ENCODE results near the gene DHRS1.
A peak's percentile ranks its signal among the peaks of the same experiment; 100 is the strongest.

The DHRS1 gene

DNA sequence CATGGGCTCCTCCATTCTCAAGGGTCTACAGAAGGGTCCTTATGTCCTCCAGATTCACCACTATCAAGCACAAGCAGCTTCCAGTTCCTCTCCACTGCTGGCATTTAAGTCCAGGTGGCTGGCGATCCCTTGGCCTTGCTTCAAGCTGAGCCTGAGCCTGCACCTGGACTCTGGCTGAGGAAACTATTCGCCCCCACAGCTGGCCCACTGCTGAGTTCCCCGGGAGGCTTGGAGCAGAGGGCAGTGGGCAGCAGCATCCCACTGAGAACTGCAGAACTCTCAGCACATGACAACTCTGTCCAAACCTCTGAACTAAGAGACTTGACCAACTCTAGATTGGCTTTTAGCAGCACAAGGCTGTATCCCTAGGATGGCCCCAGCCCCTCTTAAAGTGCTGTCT lies 16.8 kb downstream of the DHRS1 start:
- DNase-seq (ENCODE audit: low spot score) = no peak

DNA sequence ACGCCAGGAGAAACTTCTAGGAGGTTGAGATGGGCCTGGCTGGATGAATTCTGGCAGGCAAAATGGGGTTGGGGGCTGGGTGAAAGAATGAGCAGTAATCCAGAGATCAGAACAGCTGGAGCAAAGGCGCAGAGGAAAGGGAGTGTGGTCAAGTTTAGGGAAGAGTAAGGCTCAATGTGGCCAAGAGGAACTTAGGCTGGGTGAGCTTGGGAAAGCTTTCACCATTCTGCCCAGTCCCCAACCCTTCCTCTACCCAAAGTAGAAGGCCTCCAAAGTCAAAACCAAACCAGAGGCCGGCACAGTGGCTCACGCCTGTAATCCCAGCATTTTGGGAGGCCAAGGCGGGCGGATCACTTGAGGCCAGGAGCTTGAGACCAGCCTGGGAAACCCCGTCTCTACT lies 17.9 kb downstream of the DHRS1 start:
- no peak for DNase-seq (ENCODE audit: low spot score)

DNA sequence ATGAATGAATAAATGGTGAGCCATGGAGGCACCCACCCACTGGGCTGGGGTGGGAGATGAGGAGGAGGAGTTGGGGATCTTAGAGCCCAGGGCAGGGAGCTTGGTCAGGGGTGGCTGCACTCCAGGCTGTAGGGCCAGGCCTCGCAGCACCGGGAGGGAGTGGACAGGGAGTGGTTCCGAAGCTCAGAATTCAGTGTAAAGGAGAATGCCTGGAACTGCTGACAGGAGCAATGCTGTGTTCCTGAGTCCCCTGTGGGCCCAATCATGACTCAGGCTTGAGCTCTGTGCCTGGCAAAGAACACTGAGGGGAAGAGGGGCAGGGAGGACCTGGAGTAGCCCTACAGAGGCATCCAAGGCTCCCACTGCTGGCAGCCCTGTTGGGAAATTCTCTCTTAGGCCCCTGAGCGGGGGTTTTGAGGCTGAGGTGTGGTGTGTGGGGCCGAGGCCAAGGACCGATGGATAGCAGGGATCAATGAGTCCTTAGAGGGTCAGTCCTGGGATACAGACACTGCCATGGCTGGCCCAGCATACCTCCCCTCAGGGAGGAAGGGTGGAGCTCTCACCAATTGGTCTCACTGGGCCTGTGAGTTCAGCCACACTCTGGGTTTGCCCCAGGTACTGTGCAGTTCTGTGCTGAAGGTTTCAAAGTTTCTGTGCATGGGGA lies 18.7 kb downstream of the DHRS1 start:
- DNase-seq (ENCODE audit: low spot score) = no peak

DNA sequence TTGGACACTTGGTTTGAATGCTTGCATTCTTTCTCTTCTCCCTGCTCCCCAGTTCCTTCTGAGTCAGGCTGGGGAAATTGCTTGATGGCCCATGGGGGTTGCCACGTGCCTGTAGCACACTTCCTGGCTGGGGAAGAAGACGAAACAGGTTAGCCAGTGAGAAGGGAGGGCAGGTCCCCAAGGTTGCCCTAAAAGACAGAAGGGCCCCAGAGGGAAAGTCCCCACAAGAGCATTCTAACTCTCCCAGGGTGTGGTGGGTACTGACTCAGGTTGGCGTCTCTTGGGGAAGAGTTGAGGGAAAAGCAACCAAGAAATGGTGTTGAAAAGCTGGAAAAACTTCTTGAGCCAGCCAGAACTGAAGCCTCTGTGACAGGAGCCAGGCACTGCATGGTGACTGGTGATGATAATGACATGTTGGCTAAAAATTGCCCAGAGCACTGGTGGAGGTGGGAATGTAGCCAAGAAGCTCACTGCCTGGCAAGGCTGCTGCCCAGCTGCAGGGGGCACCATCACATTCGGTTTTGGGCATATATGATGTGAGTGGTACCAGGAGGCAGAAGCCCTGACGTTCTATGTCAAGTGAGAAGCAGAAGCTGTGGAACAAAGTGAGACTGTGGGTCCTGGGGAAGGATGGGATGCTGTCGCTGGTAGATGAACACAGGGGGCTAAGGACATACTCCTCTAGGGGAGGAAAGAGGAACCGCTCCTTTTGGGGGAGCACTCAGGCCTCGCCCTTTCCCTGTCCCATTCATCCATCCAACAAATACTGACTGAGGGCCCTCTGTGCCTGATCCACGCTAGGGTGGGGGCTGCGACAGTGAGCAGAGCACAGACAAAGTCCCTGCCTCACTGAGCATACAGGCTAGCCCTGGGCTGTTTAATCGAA lies 20.0 kb downstream of the DHRS1 start:
- DNase-seq (ENCODE audit: low spot score) = peak; percentile 81

DNA sequence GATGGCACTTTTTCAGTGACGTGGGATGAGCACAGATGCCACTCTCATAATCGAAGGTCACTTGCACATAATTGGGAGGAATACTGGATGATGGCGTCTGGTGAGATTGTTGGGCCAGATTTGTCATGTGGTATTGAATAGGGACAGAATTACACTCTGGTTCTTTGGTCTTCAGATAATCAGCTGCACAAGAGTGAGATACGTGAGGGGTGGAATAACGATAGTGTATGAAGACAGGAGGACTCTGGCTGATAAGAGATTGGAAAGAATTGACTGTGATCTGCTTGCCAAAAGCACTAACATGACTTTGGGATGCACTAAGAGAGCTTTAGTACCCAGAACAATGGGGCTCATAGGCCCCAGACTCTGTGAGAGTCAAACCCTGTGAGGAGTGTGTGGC lies 21.2 kb downstream of the DHRS1 start:
- no peak for DNase-seq (ENCODE audit: low spot score)

DNA sequence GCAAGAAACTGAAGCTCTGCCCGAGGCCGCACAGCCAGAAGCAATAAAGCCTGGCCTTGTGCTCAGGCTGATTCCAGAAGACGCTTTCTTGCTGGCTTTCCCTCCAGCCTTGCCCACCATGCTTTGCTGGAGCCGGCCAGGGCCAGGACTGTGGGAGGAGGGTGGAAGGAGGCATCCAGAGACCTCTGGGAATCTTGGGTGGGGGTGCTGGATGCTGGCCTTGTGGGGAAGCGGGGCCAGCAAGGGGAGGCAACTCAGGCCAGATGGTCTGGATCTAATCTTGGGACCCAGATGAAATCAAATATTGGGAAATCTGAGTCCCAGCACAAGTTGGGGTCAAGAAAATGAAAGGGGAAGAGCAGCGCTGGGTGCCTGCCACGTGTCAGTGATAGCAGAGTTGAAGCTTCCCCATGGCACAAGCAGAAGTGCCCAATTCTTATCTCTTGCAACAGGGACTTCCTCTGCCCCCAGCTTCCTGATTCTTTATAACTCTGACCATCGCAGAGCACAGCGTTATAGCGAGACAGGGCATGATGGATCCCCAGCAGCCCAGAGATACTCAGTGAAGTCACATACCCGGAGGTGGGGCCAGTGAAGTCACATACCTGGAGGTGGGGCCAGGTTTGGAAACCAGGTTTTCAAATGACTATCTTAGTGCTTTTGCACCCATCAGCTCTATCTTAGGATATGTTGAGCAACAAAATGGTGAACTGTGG lies 21.8 kb downstream of the DHRS1 start:
- peak; percentile 42 for DNase-seq (ENCODE audit: low spot score)

DNA sequence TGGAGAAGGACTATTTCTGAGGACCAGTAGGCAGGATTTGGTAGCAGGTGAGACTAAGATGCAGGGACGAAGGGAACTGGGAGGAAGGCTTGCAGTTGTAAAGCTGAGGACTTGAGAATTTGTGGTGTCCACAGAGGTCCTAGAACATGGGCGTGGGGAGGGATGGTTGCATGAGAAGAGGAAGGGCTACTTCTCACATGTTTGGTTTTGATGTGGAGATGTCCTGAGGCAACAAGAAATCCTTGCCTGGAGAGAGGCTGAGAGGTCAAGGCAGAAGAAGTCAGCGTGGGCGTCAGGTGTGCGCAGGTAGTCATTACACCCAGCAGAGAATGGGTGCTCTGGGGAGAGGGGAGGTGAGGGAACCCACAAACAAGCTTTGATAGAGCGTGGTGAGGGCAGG lies 22.5 kb downstream of the DHRS1 start:
- DNase-seq (ENCODE audit: low spot score) = no peak

DNA sequence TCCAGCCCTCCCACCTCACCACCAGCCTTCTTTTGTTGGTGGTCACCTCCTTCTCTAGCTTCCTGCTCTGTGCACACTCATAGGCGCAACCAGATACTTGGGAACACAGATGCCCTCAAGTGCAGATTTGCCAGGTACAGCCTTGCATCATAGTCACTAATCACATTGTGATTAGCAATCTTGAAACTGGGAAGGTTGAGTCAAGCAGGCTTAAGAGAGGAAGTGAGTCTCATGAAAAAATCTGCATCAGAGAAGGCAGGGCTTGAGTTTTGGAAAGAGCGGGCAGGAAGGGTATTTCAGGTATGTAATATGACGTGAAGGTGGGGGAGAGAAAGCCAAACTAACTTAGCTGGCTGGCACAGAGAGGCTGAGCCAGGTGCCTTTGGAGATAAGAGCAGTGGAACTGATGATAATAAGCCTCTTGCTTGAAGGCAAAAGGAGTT lies 25.5 kb downstream of the DHRS1 start:
- peak; percentile 43 for DNase-seq (ENCODE audit: low spot score)

DNA sequence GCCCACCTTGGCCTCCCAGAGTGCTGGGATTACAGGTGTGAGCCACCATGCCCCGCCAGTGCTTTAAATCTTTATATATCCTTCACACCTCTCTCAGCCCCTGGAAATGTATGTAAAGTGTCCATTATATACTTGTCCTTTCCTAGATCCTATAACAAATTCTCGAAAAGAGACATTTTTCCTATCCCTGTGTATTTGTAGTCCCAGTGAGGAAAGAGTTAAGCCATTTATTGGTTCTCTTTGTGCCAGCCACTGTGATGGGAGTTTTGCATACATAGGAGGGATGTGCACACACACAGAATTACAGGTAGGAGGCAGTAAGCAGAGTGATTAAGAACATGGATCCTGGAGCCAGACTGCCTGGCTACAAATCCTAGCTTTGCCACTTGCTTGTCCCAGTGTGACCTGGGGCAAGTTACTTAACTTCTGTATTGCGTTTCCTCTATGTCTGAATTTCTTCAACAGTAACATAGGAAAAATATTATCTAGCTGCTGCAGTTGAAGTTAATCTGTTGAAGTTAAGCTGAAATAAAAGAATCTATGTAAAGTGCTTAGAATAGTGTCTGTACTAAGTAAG lies 26.1 kb downstream of the DHRS1 start:
- no peak for DNase-seq (ENCODE audit: low spot score)

DNA sequence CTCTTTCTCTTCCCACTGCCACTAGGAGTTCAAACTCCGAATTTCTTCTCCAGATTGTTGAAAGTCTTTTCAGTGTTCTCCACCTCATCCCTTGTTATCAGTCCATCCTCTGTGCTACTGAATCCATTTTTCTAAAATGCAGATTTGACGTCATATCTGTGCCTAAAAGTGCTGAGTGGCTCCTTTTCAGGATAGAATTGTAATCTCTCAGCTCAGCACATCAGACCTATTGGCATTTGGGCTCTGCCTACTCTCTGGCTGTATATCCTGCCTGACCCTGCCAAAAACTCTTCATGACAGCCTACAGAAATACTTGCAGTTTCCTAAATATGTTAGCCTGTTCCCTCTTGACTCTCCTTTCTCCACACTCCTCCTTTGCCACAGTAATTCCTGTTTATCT lies 27.1 kb downstream of the DHRS1 start:
- DNase-seq (ENCODE audit: low spot score) = no peak

DNA sequence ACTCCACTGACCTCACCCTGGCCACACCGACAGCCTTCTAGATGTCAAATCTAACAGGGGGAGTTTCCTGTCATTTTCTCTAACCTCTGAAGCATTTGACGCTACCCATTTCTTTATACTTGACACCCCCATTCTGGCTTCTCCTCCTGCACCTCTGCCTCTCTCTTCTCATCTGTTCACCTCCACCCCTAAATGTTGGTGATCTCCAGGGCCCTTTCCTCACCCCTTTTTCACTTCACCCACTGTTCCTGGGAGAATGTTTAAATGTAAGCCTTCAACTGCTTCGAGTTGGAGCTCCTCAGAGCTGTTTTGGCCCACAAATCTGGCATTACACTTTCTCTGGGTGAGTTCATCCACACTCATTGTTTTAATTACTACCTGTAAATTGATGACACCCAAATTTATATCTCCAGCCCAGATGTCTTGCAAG lies 27.7 kb downstream of the DHRS1 start:
- no peak for DNase-seq (ENCODE audit: low spot score)

DNA sequence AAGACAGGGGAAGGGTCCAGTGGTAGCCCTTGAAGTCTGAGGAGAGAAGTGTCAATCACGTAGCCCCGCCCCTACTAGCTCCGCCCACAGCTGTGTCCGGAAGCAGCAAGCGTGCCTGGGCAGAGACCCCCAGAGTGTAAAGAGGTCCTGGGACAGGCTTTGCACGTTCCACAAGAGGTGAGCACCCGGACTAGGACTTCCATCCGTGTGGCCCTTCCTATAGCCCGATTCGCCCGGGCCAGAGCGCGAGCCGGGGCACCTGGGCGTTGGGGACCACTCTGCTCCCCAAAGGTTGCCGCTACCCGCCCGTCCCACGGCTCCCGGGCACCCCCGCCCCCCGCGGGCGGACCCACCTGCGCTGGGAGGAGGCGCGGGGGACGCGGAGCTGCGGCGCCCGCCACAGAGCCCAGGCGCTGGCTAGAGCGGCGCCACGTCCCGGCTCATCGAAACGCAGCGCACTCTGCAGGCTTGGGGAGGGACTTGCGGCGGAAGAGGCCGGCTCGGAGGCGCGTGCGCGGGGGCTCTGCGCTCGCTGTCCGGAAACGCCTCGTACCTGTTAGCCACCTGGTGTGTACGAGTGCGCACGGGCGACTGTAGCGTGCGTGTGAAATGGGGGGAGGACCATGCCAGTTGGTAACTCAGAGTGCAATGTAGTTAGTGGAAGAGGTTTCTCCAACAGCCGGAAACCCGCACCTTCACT lies 28.3 kb downstream of the DHRS1 start, which contains the start of gene RABGGTA:
RABGGTA (minus strand) TSS at position 464 of the 700 bp plus-strand sequence. CDS start 482 bp downstream, outside the sequence.
- DNase-seq (ENCODE audit: low spot score) = peak; percentile 80

DNA sequence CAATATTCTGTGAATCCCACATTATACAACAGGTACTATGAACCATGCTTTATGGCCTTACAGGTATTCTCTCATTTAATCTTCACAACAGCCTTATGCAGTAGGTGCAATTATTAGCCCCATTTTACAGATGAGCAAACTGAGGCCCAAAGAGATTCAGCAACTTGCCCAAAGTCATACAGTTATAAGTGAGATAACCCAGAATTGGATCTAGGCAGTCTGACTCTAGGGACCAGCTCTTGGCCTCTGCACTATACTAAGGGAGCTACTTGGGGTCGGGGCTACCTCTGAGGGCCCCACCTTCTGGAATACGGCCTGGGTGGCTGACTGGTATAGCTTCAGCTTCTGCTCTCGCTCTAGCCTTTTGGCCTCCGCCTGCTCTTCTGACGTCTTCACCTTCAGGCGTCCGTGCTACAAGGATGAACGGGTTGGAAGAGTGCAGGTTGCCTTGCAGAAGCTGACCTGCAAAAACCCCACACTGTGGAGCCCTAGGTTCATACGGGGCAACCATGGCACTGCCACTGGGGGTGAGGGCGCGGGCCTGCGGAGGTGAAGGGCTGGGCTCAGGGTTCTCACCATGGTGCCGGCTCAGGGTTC lies 28.9 kb downstream of the DHRS1 start:
- DNase-seq (ENCODE audit: low spot score) = no peak

DNA sequence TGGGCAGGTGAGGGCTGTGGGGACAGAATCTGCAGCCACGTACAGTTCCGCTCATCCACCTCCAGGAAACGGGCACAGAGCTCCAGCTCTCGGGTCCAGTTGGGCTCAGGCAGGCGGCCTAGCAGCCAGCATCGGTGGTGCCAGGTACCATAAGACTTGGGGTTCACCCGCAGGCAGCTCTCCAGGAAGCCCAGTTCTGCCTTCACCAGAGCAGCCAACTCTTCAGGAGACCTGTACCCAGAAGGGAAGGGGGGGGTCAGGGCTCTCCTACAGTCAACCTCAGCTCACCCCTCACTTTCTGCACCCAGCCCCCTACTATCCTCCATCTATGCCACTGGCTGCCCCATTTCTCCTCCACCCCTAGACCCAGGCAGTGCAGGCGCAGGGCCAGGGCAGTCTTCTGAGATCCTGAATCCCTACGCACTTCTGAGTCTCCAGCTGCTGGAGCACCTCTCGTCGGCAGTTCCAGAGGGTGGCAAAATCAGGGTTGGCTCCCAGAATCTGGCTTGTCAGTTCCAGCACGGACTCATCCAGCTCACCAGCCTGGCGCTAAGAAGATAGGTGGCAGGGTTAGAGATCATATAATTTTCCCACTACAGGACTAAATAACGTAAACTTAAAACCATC lies 29.6 kb downstream of the DHRS1 start:
- DNase-seq (ENCODE audit: low spot score) = no peak

DNA sequence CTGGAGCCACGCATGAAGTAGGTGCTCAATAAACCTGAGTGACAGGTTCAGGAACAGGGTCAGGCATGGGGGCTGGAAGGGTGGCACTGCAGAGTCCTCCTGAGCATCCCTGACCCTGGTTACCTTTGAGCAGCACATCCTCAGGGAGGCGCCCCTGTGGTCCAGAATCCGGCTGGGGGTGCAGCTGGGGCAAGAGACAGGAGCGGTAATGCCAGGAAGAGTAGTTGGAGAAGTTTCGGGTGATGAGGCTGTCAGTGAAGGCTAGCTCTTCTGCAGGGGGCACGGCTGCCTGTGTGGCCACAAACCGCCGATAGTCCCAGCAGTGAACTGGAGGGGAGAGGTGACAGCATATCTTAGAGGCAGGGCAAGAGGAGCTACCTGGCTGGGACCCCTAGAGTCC lies 30.2 kb downstream of the DHRS1 start:
- DNase-seq (ENCODE audit: low spot score) = no peak

DNA sequence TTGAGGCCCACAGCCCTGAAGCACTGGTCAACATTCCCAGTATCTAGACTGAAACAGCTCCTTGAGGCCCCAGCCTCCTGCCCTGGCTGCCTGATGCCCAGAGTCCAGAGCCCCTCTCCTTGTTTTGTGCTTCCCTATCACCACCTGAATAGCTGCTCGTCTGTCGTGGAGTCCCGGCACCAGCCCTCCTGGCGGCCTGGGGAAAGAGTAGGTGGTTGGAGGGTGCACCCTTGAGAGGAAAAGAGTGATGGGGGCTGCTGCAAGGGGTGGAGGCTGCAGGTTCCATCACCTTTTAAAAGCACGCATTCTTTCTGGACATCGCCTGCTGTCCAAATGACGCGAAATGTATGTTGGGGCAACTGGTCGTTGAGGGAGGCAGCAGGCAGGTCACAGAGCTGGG lies 31.4 kb downstream of the DHRS1 start:
- DNase-seq (ENCODE audit: low spot score) = no peak

DNA sequence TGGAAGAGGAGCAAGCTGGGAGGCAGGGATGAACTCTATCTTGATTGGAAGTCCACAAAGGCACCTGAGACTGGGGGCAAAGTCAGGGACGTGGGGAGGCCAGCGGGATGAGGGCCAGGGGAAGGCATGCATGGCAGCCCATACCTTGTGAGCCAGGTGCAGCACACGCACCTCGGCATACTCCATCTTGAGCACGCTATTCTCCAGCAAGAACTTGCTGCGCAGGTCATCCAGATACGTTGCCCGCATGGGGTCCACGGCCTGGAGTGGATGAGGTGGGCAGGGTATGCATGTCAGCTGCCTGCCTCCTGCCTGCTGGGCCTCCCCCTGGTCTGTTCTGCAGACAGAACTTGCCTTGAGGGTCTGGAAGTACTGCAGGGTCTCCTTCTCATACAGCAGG lies 32.1 kb downstream of the DHRS1 start:
- no peak for DNase-seq (ENCODE audit: low spot score)

DNA sequence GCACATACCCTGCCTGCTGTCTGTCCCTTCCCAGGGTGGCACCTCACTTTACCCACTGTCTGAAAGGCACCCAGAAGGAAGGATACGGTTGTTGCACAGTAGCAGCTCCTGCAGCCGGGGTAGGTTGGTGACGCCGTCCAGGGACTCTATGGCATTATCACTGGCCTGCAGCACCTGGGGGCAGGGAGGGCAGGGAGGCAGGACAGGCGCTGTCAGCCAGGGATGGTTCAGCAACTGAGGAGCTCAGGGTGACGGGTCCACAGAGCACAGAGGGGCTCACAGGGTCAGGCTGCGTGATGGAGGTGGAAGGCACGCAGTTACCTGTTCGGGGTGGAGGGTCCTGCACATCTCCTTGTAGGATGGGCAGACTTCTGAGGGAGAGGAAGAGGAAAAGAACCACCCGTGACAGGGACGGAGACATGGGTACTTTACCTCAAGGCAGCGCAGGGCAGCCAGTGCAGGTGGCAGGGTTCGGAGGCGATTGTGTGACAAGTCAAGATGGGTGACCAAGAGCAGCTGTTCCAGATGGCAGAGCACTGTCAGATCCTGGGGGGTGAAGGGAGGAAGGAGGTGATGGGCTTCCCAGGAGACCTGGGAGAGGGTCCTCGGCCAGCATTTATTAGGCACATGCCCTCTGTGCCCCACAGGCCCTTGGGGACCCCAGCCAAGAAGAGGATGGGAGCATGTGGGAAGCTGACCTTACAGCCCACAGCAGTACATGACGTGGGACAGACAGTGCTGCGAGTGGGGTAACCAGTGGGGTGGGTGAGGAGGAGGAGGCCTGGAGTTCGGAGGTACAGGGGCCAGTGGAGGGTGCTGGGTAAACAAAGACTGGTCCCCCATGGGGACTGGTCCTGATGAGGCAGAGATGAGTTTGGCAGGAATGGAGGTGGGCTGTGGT lies 33.0 kb downstream of the DHRS1 start:
- no peak for DNase-seq (ENCODE audit: low spot score)

DNA sequence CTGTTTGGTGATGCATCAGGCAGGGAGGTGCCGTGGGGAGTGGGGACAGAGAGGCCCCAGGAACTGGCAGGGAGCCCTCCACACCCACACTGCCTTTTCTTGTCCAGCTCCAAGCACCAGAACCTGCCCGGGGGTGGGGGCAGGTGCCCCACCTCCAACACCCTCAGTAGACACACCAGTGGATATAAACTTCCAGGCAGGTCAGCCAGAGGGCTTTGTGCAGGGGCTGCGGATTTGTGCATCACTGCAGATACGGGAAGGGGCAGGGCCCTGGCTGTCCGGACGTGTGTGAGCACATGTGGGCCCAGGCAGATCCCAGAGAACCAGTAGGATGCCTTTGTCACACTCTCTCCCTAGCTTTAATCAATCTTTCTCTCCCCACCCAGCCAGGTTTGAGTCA lies 35.3 kb downstream of the DHRS1 start:
- DNase-seq (ENCODE audit: low spot score) = no peak

DNA sequence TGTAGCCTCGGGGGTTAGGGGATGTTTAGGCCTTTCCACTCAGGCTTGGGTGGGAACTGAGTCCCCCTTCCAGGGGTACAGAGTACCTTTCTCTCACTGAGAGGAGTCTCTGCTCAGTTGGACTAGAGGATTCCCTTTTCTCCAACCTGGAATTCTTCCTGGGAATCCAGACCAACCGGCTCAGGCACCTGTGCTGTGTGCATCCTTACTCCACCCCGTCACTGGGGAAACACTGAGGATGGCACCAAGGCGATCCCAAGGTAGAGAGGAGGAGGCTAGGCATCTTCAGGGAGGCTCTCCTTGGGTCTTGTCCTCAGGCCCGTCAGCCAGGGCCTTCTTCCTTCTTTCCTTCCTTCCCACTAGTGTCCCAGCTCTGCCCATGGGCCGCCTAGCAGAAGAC lies 35.7 kb downstream of the DHRS1 start:
- no peak for DNase-seq (ENCODE audit: low spot score)

All from globus pallidus (tissue), 1 donor.